Epithelial cell of proximal tubule (primary cell): ENCODE data around the gene NFYB. TPM values are rescaled to one million over a fixed set of nuclear protein-coding genes. Genes with fewer than 3 reads are reported as not detected.
"Not testable (repeated sequence)": the region's sequence is repeated elsewhere in the genome, so short reads cannot be mapped to it uniquely, and the experiment has no call there.

Experiments
- DNase-seq: peaks from one replicate; pipeline ENCODE4 v3.0.0-alpha.2; 2011; ENCODE audit warnings: low read depth
- H3K4me3 ChIP-seq: 2 replicates; pipeline ENCODE4 v1.5.1; 2011; ENCODE audit warnings: low read depth, mild to moderate bottlenecking, low read length
- total RNA-seq: library from RNA; depleted of rRNA; stranded (reverse); fragments of >200 nt; gene quantifications from 2 replicates; pipeline ENCODE4 v1.2.3, GENCODE V29; 2015
- TF ChIP-seq, protein P1 (sequence below): conservative IDR thresholded peaks from 2 replicates; pipeline ENCODE4 v1.5.1; 2012; ENCODE audit warnings: low read depth, mild to moderate bottlenecking, low read length

The NFYB gene
- total RNA-seq, 1 donor from 2014 or later: 16.1 TPM

DNA sequence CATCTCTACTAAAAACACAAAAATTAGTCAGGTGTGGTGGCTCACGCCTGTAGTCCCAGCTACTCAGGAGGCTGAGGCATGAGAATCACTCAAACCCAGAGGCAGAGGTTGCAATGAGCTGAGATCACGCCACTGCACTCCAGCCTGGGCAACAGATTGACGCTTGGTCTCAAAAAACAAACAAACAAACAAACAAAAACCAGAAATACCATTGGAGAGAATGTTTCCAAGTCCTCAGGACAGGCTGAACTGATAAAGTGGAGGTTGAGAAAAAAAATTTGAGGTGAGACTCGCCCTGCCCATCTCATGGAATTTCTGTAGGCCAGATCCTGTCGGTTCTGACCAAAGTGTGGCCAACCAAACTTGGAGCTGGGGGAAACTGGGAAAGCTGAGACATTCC lies 30.6 kb upstream of the NFYB start:
- TF ChIP-seq, protein P1, sequence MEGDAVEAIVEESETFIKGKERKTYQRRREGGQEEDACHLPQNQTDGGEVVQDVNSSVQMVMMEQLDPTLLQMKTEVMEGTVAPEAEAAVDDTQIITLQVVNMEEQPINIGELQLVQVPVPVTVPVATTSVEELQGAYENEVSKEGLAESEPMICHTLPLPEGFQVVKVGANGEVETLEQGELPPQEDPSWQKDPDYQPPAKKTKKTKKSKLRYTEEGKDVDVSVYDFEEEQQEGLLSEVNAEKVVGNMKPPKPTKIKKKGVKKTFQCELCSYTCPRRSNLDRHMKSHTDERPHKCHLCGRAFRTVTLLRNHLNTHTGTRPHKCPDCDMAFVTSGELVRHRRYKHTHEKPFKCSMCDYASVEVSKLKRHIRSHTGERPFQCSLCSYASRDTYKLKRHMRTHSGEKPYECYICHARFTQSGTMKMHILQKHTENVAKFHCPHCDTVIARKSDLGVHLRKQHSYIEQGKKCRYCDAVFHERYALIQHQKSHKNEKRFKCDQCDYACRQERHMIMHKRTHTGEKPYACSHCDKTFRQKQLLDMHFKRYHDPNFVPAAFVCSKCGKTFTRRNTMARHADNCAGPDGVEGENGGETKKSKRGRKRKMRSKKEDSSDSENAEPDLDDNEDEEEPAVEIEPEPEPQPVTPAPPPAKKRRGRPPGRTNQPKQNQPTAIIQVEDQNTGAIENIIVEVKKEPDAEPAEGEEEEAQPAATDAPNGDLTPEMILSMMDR: no peak

DNA sequence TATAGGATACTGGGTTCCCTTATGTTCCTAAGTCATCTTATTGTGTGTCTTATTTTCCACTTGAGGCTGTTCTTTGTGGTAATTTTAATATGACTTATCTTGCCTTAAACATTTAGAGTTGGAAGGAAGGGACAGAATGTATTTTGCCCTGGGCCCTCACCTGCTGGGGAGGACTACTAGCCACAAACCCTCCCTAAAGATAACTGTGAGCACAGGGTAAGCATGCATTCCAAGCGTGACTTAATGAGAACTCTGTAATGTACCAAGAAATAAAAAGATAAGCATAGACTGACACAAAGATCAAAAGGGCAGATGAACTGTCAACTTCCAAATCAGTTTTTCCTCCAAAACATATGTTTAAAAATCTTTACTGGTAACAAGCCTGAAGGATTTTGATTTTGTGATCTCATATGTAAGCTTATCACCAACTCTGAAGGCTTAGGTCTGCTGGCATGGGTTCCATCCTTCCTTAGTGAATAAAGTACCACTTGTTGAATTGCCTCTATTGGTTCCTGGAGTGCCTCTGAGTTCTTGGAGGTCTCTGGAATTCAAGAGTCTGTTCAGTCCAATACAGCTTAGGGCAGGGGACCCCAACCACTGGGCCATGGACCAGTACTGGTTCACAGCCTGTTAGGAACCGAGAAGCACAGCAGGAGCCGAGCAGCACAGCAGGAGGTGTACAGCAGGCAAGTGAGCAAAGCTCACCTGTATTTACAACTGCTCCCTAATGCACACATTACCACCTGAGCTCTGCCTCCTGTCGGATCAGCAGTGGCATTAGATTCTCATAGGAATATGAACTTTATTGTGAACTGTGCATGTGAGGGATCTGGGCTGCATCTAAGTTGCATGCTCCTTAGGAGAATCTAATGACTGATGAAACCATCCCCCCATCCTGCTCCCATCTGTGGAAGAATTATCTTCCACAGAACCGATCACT lies 29.8 kb upstream of the NFYB start:
- no peak overlapping the region for H3K4me3 ChIP-seq
- TF ChIP-seq, protein P1: no peak
- no peak for DNase-seq

More for the DNA sequence above, 30.6 kb upstream of the NFYB start:
- H3K4me3 ChIP-seq: no peak overlapping the region
- DNase-seq: no peak

DNA sequence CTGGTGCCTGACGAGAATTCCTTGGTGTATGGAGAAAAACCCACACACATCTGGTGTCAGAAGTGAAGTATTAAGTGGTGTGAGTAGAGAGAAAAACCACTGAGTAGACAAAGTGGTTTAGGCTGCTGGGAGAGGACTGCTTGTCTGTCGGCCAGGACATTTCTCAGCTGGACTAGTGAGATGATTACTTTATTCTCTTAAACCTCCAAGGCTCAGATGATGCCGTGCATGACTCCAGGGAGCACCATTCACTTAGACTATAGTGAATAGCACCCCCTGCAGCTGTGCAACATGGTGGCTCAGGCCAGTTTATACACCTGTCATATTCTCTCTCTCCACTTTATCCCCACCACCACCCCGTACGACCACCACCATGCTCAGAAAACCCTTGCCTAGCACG lies 28.5 kb upstream of the NFYB start:
- no peak overlapping the region for H3K4me3 ChIP-seq
- TF ChIP-seq, protein P1: no peak
- no peak for DNase-seq

DNA sequence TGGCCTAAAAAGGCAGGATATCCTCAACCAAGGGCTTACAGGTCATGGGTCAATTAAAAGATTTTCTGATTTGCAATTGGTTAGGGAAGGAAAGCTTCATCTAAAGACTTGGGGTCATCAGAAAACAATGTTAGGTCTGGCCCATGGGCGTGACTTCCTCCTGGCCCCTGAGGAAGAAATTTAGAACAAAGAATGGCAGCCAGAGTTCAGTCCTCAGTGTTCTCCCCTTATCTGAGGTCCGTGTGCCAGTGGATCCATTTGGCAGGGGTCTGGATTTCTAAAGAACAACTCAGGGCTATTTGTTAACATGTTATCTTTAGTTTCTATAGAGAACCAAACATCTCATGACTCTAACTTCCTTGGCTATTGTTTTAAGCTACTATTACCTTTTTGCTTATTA lies 27.8 kb upstream of the NFYB start:
- DNase-seq: no peak
- TF ChIP-seq, protein P1: no peak
- no peak overlapping the region for H3K4me3 ChIP-seq

DNA sequence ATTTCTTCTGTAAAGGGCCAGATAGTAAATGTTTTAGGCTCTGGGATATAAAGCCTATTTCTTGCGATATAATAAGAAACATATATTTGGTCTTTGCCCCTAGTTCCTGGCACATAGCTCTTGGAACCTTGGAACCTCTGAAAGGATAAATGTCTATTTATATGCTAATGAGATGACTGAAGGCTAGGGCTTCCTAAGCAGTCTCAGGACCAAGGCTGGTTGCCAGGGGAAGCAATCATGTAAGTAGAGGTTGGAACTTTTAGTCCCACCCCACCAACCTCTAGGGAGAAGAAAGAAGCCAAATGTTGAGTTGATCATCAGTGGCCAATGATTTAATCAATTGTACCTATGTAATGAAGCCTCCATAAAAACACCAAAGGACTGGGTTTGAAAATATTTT lies 26.6 kb upstream of the NFYB start:
- DNase-seq: no peak
- TF ChIP-seq, protein P1: no peak
- no peak overlapping the region for H3K4me3 ChIP-seq

DNA sequence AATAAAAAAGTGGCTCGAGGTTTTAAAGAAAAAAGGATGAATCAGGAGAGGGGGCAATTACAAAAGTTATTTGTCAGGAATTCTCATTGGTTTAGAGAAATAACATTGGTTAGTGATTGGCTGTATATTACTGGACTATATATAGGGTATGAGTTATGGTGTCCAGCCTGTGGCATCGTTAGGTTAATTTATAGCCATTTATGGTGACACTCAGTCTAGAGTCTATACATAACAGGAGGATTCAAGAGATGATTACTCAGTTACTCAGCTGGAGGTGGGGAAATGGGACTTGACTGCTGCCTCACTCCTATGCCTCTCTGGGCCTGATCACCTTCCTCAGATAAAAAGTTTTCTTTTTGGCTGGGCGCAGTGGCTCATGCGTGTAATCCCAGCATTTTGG lies 25.6 kb upstream of the NFYB start:
- TF ChIP-seq, protein P1: no peak
- no peak overlapping the region for H3K4me3 ChIP-seq
- DNase-seq: no peak

DNA sequence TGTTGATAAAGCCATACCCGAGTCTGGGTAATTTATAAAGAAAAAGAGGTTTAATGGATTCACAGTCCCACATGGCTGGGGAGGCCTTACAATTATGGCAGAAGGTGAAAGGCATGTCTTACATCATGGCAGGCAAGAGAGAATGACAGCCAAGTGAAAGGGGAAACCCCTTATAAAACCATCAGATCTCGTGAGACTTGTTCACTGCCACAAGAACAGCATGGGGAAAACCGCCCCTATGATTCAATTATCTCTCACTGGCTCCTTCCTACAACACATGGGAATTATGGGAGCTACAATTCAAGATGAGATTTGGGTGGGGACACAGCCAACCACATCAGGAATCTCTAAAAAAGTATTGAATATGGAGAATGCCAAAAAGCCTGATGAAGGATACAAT lies 25.0 kb upstream of the NFYB start:
- not testable (repeated sequence) for H3K4me3 ChIP-seq, DNase-seq
